Peyer's patch (tissue), 4 donors: Measurements from ENCODE around the gene ISCA1.

Experiments used
- CTCF ChIP-seq, 6 experiments: fragments of 450-650 bp in 4 of 6; fragments of 200-600 bp in 2 of 6; sonication (generic) in 1 of 6; IDR thresholded peaks; one replicate each; pipeline ENCODE4 v1.5.1; 2017 to 2019; ENCODE audit warnings: antibody characterized with exemption in 6 of 6, mild to moderate bottlenecking in 3 of 6, moderate library complexity in 1 of 6
- POLR2A ChIP-seq, 2 donors: fragments of 450-650 bp; IDR thresholded peaks; one replicate each; pipeline ENCODE4 v1.5.1; 2017; ENCODE audit warnings: antibody characterized with exemption in 2 of 2, mild to moderate bottlenecking in 2 of 2, moderate library complexity in 2 of 2

- TF ChIP-seq CTCF (IDR thresholded peaks at IDR 0.05) (no peak), POLR2A (IDR thresholded peaks at IDR 0.05) (no peak)
Observed at GRCh38 chr9:86252870-86253269, 29.5 kb downstream of the ISCA1 start.
